Lower leg skin (tissue), 3 donors: ENCODE measurements around the gene ANKRD33B.

Source experiments
- CTCF ChIP-seq, 3 donors: fragments of 450-650 bp; IDR thresholded peaks; one replicate each; pipeline ENCODE4 v1.5.1; 2016; ENCODE audit warnings: antibody characterized with exemption in 3 of 3, mild to moderate bottlenecking in 3 of 3, moderate library complexity in 2 of 3
- POLR2A ChIP-seq, 2 donors: fragments of 450-650 bp; IDR thresholded peaks; one replicate each; pipeline ENCODE4 v1.6.1; 2016 to 2017; ENCODE audit warnings: antibody characterized with exemption in 2 of 2, mild to moderate bottlenecking in 1 of 2, moderate library complexity in 1 of 2

GRCh38 chr5:10565785-10566542, 2.1 kb downstream of the ANKRD33B start:
- TF ChIP-seq CTCF (IDR thresholded peaks at IDR 0.05) (no peak), POLR2A (IDR thresholded peaks at IDR 0.05) (no peak)
